Measurements from ENCODE around the gene MORF4L1. TPM values are rescaled to one million over a fixed set of nuclear protein-coding genes. Genes with fewer than 3 reads are reported as not detected.

The MORF4L1 gene
- polyA plus RNA-seq, 3 donors: 680 to 768 (median 766) TPM

DNA sequence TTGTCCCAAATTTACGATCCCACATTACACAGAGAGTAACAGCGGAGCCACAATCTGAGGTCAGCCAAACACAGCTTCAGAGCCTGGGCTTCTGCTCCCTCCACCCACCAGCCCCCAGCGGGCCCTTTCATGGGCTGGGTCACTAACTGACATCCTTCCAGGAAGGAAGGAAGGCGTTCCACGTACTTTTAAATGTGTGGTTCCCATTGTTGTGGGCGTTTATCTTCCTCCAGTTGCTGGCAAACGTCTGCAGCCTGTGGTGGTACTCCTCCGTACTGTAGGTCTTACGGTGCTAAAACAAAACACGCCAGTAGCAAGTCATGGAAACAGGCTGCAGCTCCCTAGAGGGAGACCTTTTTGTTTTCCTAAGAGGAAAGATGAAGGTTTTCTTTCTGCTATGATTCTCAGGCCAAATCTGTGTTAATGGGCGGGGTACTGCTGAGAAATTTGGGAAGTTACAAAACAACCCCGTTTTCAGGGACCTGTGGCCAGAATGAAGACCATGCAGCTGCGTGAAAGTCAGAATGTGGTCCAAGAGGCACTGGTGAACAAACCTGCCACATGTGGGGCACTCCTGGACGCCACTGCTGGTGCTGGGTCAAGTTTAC, 64.5 kb downstream of the MORF4L1 start:
- DNase-seq: no peak

DNA sequence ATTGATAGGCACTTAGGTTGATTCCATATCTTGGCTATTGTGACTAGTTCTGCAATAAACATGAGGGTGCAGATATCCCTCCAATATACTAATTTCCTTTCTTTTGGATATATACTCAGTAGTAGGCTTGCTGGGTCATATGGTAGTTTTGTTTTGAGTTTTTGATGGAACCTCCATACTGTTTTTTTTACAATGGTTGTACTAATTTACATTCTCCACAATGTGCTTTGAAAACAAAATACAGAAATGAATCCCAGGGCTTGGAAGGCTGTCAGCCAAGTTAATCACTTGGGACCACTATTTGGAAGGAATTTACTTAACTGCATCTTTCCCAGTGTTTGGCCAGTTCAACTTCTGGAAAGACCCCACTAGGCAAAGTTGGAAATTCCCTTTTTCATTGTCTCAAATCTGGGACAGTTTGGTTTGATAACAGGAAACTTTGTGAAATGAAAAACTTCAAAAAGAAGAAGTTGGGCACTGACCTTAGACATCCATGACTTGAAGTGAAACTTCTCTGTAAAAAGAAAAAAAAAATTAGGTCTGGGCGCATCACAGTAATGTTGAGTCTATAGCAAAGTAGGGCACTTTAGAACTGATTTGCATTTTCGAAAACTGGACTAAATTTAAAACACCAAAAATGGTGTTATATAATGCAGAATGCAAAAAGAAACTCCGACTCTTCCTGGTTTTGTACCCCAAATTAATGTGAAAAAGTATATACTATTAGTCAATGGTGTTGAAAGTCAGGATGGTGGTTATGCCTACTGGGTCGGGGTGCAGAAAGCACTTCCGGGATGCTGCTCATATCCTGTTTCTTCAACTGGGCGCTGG, 66.2 kb downstream of the MORF4L1 start:
- DNase-seq: no peak

GRCh38 chr15:78942741-78943140, 70.1 kb downstream of the MORF4L1 start:
- no peak for DNase-seq

DNA sequence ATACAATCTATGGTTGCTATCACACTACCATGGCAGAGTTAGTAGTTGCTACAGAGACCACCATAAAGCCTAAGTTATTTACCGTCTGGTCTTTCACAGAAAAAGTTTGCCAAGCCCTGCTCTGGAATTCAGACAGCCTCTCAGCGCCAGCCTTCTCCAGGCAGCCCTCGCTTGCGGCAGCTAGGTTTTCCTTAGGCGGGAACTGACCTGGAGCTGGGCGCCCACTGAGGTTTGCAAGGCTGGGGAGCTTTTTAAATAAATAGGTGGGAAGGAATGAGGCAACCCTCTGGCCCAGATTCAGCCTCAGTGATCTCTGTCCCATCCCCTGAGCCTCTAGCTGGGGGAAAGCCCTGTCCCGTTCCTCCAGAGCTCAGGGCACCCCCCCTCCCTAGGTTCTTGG, 71.0 kb downstream of the MORF4L1 start:
- DNase-seq: no peak

DNA sequence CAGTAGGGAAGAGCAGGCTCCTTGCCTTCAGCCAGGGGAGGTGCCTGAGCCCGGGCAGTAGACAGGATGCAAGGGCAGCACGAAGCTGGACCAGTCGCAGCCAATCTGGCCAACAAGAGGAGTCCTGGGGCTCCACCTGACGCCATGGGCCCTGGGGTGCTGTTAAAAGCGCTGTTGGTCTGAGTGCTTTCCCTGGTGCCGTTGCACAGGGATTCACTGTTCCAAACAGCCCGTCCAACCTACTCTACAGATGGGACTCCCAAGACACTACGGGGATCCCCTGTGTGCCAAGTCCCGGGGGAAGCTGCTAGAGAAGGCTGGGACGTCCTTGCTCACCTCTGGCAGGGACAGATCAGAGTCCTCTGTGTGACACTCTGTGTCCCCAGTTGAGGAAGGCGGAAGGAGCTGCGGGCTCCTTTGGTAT, 71.5 kb downstream of the MORF4L1 start:
- DNase-seq: no peak

DNA sequence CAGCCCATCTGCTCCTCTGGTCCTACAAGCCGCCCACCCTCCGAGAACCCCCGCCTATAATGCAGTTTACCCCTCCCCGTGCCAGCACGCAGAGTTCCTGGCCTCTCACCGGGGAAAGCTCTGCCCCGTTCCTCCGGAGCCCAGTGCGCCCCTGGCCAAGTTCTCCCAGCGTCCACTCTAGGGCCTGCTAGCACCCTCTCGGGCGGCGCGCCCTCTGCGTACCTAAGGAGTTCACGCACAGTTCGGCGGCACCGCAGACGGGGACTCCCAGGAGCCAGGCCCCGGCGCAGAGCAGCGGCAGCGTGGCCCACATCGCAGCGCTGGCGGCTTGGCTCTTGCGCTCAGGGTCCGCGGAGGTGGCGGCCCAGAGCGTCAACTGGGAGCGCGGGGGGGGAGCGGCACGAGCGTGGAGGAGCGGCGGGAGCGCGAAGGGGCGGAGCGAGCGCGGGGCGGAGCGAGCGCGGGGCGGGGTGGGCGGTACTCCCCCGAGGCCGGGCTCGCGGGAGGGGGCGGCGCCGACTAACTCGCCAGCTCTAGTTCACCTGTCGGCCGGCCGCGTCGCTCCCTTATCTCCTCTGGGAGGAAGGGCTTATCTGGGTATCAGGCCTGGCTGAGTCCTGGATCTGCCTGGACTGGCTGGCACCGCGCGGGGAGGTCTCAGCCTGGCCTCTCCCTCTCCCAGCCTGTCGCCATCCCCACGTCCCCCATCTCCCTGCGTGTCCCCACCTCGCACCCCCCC, 72.1 kb downstream of the MORF4L1 start, which contains the start of gene CTSH:
Gene CTSH (minus strand): TSS at position 378 of the 739 bp plus-strand sequence. CDS start 65 bp downstream, at position 313.
- peak; percentile 76 for DNase-seq

- DNase-seq: no peak
Observed at GRCh38 chr15:78946493-78946892, 73.8 kb downstream of the MORF4L1 start.

- no peak for DNase-seq
Observed at GRCh38 chr15:78947506-78947905, 74.8 kb downstream of the MORF4L1 start.

Other genes with a start within 250 kb of the MORF4L1 start
- 1 to 10 TPM; 2.8 to 3.4 (median 3.0) TPM for gene CHRNB4, start 231.7 kb upstream of the MORF4L1 start, polyA plus RNA-seq (ENCODE audit: insufficient read length in 3 of 3)
- gene ADAMTS7, start 61.4 kb upstream of the MORF4L1 start, polyA plus RNA-seq (ENCODE audit: insufficient read length in 3 of 3): 10 to 100 TPM; 25.2 to 38.8 (median 34.1) TPM
- gene CTSH, start 72.2 kb downstream of the MORF4L1 start, polyA plus RNA-seq (ENCODE audit: insufficient read length in 3 of 3): 100 to 1,000 TPM; 147 to 221 (median 195) TPM
- gene RASGRF1, start 217.9 kb downstream of the MORF4L1 start, polyA plus RNA-seq (ENCODE audit: insufficient read length in 3 of 3): under 1 TPM; 0.40 to 0.51 (median 0.41) TPM

All from renal pelvis (tissue), 4 donors.